HG03432 (cell line): Measurements from ENCODE around the gene COLGALT1.

Experiments
- ATAC-seq: cut with Tn5 transposase; IDR thresholded peaks from one replicate; pipeline ENCODE4 v1.9.1; 2021; ENCODE audit warnings: mild to moderate bottlenecking, moderate library complexity; ENCODE audit not compliant: unreplicated experiment

The COLGALT1 gene

DNA sequence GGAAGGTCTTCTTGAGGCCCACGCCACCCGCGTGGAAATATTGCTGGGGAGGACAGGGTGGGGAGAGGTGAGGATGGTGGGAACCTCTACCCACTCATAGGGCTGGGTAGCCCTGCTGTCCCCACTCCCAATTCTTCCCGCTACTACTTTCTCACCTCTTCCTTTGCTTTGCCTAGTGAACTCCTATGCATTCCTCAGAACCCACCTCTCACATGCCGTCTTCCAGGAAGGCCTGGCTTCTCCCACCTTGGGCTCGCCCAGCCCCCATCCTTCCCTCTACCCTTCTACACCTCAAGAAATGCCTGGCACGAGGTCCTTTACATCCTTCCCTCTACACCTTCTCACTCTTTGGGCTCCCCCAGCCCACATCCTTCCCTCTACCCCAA is 62.4 kb downstream of the COLGALT1 start:
- no peak for ATAC-seq

DNA sequence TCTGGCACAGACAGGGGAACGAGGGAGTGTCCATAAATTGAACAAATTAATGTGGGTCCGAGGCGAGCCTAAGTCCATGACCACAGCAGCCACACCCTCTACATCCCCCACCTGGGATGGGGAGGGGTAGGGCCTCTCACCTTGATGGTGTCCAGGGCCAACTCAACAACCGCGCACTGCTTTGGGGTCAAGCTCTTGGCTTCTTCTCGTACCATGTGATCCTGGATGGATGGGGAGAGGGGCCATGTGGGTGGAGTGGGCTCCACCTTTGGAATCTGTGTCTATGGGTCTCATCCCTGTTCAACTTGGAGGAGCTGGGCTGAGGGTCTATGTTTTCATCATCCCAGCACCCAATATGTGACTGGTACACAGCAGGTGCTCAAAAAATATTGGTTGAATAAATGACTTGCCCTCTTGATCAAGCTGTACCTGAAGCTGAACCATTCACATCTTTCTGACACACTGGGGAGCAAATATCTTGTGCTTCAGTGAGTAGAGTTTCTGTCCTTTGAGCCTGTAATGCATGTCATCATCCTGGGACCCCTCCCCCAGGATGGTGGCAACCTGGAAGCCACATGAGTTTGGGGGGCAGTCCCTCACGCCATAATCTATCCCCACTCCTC is 62.9 kb downstream of the COLGALT1 start:
- no peak for ATAC-seq

DNA sequence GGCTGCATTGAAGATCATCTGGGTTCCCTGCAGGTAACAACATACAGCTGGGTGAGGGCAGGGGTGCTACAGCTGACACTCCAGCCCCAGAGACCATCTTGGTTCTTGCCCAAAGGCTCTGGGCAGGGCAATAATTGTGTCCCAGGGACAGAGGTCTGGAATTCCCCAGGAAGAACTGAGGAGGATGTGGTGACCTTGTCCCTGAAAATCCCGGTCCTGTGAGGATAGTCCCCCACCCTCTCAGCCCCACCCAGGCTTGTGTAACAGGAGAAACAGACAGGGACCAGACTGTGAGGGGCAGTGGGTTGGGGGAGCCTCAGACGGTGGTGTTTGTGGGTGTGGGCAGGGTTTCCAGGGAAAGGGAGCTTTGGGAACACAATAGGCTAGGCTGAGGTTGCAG is 63.5 kb downstream of the COLGALT1 start:
- ATAC-seq: no peak

DNA sequence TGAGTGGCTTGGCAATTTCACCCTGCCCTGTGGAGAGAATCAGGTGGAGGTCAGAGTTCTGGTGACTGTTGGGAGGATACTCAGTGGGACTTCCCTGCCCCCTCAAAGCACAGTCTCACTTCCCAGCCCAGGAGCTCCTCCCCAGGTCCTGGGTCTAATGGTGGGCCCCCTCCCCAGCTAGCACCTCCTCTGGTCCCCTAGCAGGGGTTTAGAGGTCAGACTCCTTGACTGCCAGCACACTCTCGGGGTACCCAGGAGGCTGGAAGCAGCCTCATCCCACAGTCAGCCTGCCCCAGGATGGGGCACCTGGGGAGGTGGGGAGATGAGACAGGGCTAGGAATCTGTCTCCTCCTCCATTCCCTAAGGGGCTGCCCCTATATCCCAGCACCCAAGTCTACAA is 65.2 kb downstream of the COLGALT1 start:
- no peak for ATAC-seq

DNA sequence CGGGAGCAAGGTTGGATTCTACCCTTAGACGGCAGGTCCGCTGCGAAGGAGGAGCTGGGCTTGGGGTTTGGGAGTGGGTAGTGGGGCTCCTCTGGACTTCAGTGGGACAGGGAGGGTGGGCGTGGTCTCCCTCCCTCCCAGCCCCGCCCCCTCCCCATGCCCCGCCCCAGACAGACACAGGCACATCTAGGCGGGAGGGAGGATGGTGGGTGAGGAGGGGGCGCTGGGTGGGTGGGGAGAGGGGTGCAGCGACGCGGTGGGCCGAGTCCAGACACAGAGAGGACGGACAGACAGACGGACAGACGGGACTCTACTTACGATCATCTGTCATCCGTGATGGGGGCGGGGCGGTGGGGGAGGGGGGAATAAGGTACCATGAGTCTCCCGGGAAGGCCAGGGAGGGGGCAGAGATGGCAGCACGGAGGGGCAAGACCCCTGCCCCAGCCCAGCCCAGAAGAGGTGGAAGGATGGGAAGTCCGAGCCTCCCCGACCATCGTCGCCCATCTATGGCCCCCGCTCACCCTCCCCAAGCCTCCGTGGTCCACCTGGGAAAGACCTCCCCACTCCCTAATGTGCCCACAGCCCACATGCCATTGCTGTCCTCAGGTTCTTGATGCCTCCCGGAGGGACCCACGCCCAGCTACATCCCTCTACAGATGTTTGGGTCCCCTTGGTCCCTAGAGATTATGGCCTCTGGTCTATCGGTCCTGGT is 67.9 kb downstream of the COLGALT1 start:
- ATAC-seq: no peak

DNA sequence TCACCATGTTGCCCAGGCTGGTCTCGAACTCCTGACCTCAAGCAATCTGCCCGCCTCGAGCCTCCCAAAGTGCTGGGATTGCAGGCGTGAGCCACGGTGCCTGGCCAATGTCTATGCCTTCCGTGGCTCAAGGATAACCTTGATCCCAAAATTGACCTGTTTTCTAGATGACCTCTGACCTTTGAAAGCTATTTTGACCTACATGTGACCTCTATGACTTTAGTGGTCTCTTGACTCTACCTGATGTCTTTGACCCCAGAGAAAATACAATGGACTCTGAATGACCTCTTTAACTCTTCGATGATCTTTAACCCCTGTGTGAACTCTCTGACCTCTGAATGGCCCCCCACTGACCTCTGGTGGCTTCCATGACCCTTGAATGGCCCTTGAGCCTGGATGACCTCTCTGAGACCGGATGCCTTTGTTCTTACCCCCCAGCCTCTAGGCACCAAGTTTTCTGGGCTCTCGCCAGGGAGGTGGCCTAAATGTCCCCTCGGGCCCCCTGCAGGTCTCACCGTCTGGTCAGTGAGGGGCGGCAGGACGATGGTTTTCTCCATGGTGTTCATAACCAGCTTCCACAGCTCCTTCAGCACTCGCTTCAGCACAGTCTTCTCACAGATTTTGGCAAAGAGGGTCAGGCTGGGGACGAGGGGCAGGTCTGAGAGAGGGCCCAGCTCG is 69.0 kb downstream of the COLGALT1 start:
- ATAC-seq: no peak

DNA sequence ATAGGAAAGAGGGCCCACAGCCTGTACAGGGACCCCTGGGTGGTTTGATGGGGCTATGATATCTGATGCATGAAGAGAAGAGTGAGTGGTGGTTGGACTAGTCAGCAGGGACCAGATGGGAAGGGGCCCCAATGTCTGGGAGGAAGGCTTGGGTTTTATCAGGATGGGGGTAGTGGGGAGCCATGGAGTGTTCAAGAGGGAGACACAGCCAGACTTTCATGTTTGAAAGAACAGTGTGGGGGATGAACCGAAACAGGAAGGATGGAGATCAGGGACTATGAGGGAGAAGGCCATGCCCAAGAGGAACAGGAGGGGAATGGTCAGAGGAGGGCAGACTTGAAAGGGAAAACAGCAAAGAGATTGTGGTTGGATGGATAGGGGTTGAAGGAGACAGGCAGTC is 69.6 kb downstream of the COLGALT1 start:
- ATAC-seq: no peak

DNA sequence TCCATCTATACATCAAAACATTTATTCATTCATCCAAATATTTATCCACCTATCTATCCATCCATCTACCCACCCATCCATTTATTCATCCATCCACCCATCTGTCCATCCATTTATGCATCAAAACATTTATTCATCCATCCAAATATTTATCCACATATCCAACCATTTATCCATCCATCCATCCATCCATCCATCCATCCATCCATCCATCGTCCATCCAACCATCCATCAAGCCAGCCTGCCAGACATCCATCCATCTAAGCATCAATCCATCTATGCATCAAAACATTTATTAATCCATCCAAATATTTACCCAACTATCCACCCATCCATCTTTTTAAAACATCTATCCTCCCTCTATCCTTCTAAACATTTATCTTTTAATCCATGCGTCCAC is 70.5 kb downstream of the COLGALT1 start:
- ATAC-seq: no peak

DNA sequence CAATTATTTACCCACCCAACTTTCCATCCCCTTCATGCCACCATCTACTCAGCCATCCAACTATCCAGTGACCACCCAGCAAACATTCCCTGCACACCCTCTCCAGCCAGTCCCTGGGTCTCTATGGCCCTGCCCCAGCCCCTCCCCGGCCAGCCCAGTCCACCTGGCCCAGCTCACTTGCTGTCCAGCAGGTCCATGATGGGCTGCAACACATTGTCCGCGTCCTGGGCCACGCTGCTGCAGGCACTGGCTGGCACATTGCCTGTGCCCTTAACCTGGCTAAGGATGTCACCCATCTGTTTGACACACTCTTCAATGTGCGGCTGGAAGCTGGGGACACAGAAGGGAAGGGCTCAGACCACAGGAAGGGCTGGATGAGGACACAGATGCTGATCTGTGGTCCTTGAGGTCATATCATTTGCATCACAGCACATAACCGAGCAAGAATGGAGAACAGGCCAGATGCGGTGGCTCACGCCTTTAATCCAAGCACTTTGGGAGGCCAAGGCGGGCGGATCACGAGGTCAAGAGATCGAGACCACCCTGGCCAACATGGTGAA is 71.1 kb downstream of the COLGALT1 start:
- ATAC-seq: no peak

DNA sequence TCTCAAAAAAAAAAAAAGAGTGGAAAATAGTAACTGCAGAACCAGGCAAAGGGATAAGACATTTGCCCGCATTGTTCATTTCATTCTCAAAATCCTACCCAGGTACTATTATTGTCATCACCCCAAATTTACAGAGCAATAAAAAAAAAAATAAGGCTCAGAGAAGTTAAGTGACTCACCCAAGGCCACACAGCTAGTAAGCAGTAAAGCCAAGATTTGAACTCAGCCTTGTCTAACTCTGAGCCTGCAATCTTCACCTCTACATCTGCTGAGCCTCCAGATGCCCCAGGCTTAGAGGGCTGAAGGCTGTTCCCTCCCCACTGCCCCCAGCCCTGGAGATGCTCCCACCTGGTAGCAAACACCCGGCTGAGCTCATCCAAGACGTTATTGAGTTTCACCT is 71.7 kb downstream of the COLGALT1 start:
- no peak for ATAC-seq

DNA sequence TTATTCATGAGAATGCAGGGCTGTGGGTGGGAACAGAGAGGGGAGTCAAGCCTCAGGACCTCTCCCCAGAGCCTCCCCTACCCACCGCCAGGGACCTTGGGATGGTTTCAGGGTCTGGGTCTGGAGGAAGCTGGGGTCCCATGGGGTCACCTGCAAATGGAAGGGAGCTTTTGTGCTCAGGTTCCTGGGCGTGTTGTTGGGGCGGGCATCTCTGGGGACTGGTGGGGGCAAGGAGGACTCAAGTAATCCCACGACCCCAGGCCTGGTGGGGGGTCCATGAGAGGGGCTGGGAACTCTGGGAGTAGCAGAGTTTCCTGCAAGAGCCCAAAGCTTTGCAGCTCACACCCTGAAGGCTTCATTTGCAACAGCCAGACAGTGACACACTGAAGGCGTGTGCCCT is 72.5 kb downstream of the COLGALT1 start:
- ATAC-seq: no peak

DNA sequence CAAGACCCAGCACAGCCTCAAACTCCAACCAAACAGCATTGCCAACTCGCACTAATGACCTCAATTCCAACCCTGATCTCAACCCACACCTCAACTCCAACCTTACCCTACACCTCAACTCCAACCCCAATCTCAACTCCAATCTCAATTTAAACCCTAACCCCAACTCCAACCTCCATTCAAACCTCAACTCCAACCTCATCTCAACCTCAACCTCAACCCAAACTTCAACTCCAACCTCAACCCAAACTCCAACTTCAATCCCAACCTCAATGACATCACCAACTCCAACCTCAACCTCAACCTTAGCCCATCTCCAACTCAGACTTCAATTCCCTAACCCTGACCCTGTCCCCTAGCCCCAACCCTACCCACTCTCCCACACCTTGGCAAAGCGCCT is 74.3 kb downstream of the COLGALT1 start:
- ATAC-seq: no peak

DNA sequence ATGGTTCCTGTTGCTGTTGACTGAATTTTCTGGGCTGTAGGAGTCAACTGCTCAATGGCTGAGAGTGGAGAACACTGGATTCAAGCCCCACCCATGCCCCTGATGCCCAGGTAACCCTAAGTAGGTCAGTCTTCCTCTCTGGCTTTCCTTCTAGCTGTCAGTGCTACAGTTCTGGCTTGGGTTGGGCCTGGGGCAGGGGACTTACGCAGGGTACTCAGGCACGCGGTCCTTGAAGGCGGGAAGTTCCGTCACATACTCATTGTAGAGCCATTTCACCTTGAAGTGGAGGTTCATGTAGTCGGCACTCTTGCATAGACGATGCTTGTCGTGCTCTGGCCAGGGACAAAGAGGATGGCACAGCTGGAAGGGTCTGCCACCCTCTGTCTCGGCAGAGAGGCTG is 77.1 kb downstream of the COLGALT1 start:
- no peak for ATAC-seq
